GM13976 (cell line): ENCODE data around the gene SLC25A52.
A peak's percentile ranks its signal among the peaks of the same experiment; 100 is the strongest.
"Not testable (repeated sequence)": the region's sequence is repeated elsewhere in the genome, so short reads cannot be mapped to it uniquely, and the experiment has no call there.

Source experiments
- DNase-seq: peaks from one replicate; pipeline ENCODE4 v3.0.0; 2012; ENCODE audit warnings: low spot score
- CTCF ChIP-seq: IDR thresholded peaks from 2 replicates; pipeline ENCODE4 v1.5.1; 2012; ENCODE audit warnings: borderline replicate concordance, mild to moderate bottlenecking; ENCODE audit not compliant: insufficient read depth; ENCODE audit errors: extremely low read depth, missing control alignments, control extremely low read depth
- in situ Hi-C: fragments of 300-500 bp; cut with MboI; formaldehyde crosslinking; loops from one replicate; pipeline ENCODE4 v1.12.0; 2022; ENCODE audit warnings: low sequenced_read_pairs, mixed read lengths, inconsistent platforms; ENCODE audit not compliant: unreplicated experiment

The SLC25A52 gene

GRCh38 chr18:31741097-31741735 is 19.5 kb downstream of the SLC25A52 start:
- TF ChIP-seq CTCF = peak; percentile 58
- DNase-seq = no peak
- in situ Hi-C loops = loop anchor here (25.0 kb wide), 1 partner anchor 221 kb away; no protein-coding TSS in a partner anchor

- DNase-seq = no peak
- no peak for TF ChIP-seq CTCF
- in situ Hi-C loops = loop anchor here (25.0 kb wide), 1 partner anchor 222 kb away; no protein-coding TSS in a partner anchor
Observed at GRCh38 chr18:31740180-31740579, 20.5 kb downstream of the SLC25A52 start.

GRCh38 chr18:31739651-31740050 is 21.0 kb downstream of the SLC25A52 start:
- DNase-seq = no peak
- in situ Hi-C loops = loop anchor here (25.0 kb wide), 1 partner anchor 223 kb away; no protein-coding TSS in a partner anchor
- no peak for TF ChIP-seq CTCF

GRCh38 chr18:31738460-31739407 is 21.9 kb downstream of the SLC25A52 start:
- in situ Hi-C loops = loop anchor here (25.0 kb wide), 1 partner anchor 224 kb away; no protein-coding TSS in a partner anchor
- no peak for DNase-seq
- no peak for TF ChIP-seq CTCF

- peak; percentile 41 for DNase-seq
- in situ Hi-C loops = loop anchor here (25.0 kb wide), 1 partner anchor 226 kb away; no protein-coding TSS in a partner anchor
- TF ChIP-seq CTCF = no peak
Observed at GRCh38 chr18:31736630-31737029, 24.1 kb downstream of the SLC25A52 start.

GRCh38 chr18:31731628-31732027 is 29.1 kb downstream of the SLC25A52 start:
- in situ Hi-C loops = loop anchor here (25.0 kb wide), 1 partner anchor 231 kb away; no protein-coding TSS in a partner anchor
- no peak for TF ChIP-seq CTCF
- DNase-seq = no peak

- in situ Hi-C loops = loop anchor here (25.0 kb wide), 1 partner anchor 233 kb away; no protein-coding TSS in a partner anchor
- DNase-seq = not testable (repeated sequence)
Observed at GRCh38 chr18:31729196-31729595, 31.5 kb downstream of the SLC25A52 start.
